KMS-11 (cell line): ENCODE measurements around the gene XPA.

Experiments used
- H2AFZ ChIP-seq: fragments of 200-600 bp; sonication (generic); 2 replicates; pipeline ENCODE4 v1.6.1; 2016; ENCODE audit warnings: antibody characterized with exemption, mixed run types, low read depth
- H3K27ac ChIP-seq: fragments of 200-600 bp; sonication (generic); 2 replicates; pipeline ENCODE4 v1.6.1; 2016; ENCODE audit warnings: mild to moderate bottlenecking, mixed run types
- H3K27me3 ChIP-seq: fragments of 200-600 bp; sonication (generic); 2 replicates; pipeline ENCODE4 v1.6.1; 2017; ENCODE audit warnings: mild to moderate bottlenecking, low read depth, mixed run types, moderate library complexity; ENCODE audit not compliant: insufficient read depth
- H3K36me3 ChIP-seq: fragments of 200-600 bp; sonication (generic); 2 replicates; pipeline ENCODE4 v1.6.1; 2017; ENCODE audit warnings: mild to moderate bottlenecking, mixed run types; ENCODE audit not compliant: insufficient read depth
- H3K4me1 ChIP-seq: fragments of 200-600 bp; sonication (generic); 2 replicates; pipeline ENCODE4 v1.6.1; 2016; ENCODE audit warnings: mild to moderate bottlenecking, low read depth, mixed run types; ENCODE audit not compliant: poor library complexity, severe bottlenecking
- H3K4me2 ChIP-seq: fragments of 200-600 bp; sonication (generic); 2 replicates; pipeline ENCODE4 v1.7.0; 2016; ENCODE audit warnings: mild to moderate bottlenecking, mixed run types
- H3K4me3 ChIP-seq: fragments of 200-600 bp; sonication (generic); IDR thresholded peaks from 2 replicates; pipeline ENCODE4 v1.6.1; 2017; ENCODE audit warnings: low read depth, low read length, mixed read lengths; ENCODE audit not compliant: insufficient read depth
- H3K79me2 ChIP-seq: fragments of 200-600 bp; sonication (generic); 2 replicates; pipeline ENCODE4 v1.6.1; 2016; ENCODE audit warnings: low read depth, mixed run types; ENCODE audit not compliant: insufficient read depth
- H3K9ac ChIP-seq: fragments of 200-600 bp; sonication (generic); 2 replicates; pipeline ENCODE4 v1.6.1; 2016; ENCODE audit warnings: mild to moderate bottlenecking, mixed run types
- H4K20me1 ChIP-seq: fragments of 200-600 bp; sonication (generic); 2 replicates; pipeline ENCODE4 v1.6.1; 2016; ENCODE audit warnings: mild to moderate bottlenecking, mixed run types; ENCODE audit not compliant: insufficient read depth
- TF ChIP-seq, protein P1 (sequence below): fragments of 200-600 bp; sonication (generic); conservative IDR thresholded peaks from 2 replicates; pipeline ENCODE4 v1.6.1; 2017; ENCODE audit warnings: low read depth, mild to moderate bottlenecking, antibody characterized with exemption, low read length, moderate library complexity, mixed read lengths

The XPA gene

DNA sequence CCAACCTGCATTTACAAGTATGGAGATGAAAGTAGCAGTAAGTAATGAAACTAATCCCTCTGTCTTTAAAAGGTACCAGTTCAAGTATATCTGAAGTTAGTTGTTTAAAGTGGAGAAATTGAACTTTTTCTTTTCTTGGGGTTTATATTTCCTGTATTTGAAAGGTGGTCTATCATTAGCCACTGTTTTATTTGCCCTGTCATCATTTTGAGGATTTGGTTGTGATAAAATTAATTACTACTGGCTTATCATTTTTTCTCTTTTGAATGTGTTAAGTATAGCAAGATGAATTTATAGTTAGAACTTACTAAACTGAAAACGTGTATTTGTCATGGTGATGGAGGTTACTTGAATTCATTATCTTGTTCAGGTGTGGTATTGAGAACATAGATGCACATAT, 38.4 kb downstream of the XPA start:
- no peaks in the 10 kb centered on the region for H3K27me3 ChIP-seq
- H3K79me2 ChIP-seq: no peaks in the 10 kb centered on the region
- H3K4me3 ChIP-seq: no peak overlapping the region
- no peak overlapping the region for H3K9ac ChIP-seq
- H3K4me2 ChIP-seq: no peak overlapping the region
- 0 out of 2 replicates have a peak, but pooled peaks cover 2% of the 10 kb centered on the region for H4K20me1 ChIP-seq
- H3K4me1 ChIP-seq: no peaks in the 10 kb centered on the region
- H2AFZ ChIP-seq: no peak overlapping the region
- H3K27ac ChIP-seq: no peak overlapping the region
- no peaks in the 10 kb centered on the region; the same call in 1 of the 2 replicates for H3K36me3 ChIP-seq
- TF ChIP-seq, protein P1, sequence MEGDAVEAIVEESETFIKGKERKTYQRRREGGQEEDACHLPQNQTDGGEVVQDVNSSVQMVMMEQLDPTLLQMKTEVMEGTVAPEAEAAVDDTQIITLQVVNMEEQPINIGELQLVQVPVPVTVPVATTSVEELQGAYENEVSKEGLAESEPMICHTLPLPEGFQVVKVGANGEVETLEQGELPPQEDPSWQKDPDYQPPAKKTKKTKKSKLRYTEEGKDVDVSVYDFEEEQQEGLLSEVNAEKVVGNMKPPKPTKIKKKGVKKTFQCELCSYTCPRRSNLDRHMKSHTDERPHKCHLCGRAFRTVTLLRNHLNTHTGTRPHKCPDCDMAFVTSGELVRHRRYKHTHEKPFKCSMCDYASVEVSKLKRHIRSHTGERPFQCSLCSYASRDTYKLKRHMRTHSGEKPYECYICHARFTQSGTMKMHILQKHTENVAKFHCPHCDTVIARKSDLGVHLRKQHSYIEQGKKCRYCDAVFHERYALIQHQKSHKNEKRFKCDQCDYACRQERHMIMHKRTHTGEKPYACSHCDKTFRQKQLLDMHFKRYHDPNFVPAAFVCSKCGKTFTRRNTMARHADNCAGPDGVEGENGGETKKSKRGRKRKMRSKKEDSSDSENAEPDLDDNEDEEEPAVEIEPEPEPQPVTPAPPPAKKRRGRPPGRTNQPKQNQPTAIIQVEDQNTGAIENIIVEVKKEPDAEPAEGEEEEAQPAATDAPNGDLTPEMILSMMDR: no peak

DNA sequence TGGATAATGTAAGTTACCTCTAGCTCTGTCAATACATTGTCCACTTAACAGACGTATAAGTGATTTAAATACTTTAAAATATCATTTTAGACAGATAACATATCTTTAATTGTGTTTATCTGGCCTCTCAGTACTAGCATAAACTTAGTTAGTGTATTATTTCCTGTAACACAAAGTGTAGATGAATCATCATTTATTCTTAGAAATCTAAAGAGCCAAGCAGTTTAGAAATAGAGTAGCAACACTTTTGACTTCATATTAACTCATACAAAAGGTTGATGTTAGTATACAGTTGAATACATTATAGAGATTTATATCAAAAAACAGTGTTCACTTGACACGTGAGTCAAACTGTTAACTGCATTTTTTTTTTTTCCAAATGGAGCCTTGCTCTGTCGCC, 45.5 kb downstream of the XPA start:
- no peak overlapping the region for H3K27ac ChIP-seq
- no peaks in the 10 kb centered on the region for H3K4me1 ChIP-seq
- no peak overlapping the region for H2AFZ ChIP-seq
- 0 out of 2 replicates have a peak, but pooled peaks cover 2% of the 10 kb centered on the region for H4K20me1 ChIP-seq
- H3K4me3 ChIP-seq: no peak overlapping the region
- no peak overlapping the region for H3K4me2 ChIP-seq
- TF ChIP-seq, protein P1: no peak
- H3K27me3 ChIP-seq: no peaks in the 10 kb centered on the region
- peaks cover 8% of the 10 kb centered on the region; the same call in 1 of the 2 replicates for H3K36me3 ChIP-seq
- no peaks in the 10 kb centered on the region for H3K79me2 ChIP-seq
- H3K9ac ChIP-seq: no peak overlapping the region

DNA sequence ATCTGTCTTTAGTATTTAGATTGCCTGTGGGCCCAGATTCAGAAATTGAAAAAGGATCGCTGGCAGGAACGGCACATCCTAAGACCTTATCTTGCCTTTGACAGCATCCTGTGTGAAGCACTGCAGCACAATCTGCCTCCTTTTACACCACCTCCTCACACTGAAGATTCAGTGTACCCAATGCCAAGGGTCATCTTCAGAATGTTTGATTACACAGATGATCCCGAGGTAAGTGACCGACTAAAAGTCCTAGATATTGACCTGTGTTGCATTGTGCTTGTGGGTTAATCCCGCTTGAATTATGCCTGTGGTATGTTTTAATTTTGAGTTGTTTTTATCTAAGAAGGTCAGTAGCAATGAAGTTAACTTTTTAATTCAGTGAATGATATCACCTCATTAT, 49.1 kb downstream of the XPA start:
- no peaks in the 10 kb centered on the region for H4K20me1 ChIP-seq
- no peak overlapping the region for H3K4me2 ChIP-seq
- H3K4me1 ChIP-seq: no peaks in the 10 kb centered on the region
- no peaks in the 10 kb centered on the region for H3K27me3 ChIP-seq
- no peak overlapping the region for H3K4me3 ChIP-seq
- 0 out of 2 replicates have a peak, but pooled peaks cover 8% of the 10 kb centered on the region for H3K36me3 ChIP-seq
- H3K9ac ChIP-seq: no peak overlapping the region
- no peaks in the 10 kb centered on the region for H3K79me2 ChIP-seq
- H3K27ac ChIP-seq: no peak overlapping the region
- TF ChIP-seq, protein P1: no peak
- H2AFZ ChIP-seq: no peak overlapping the region

DNA sequence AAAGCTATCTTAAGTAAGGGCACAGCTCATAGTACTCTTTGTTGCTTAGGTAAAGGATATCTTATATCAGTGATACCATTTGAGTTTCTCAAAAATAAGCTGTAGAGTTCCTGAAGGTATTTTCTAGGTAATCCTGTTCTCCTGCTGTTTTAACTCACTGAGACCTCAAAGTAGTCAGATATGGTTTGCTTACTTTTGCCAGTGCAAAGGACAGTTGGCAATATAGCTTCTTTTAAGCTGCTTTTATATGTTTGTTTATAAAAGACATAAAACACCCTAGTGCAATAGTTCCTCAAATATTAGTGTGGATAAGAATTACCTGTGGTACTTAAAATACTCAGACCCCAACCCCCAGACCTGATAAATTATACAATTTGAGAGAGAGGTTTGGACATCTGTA, 51.4 kb downstream of the XPA start:
- no peak overlapping the region for H3K4me3 ChIP-seq
- H4K20me1 ChIP-seq: 0 out of 2 replicates have a peak, but pooled peaks cover under 1% of the 10 kb centered on the region
- no peaks in the 10 kb centered on the region for H3K4me1 ChIP-seq
- TF ChIP-seq, protein P1: no peak
- H3K36me3 ChIP-seq: no peaks in the 10 kb centered on the region; the same call in 1 of the 2 replicates
- H3K4me2 ChIP-seq: no peak overlapping the region
- no peak overlapping the region for H3K9ac ChIP-seq
- H3K27me3 ChIP-seq: no peaks in the 10 kb centered on the region
- no peak overlapping the region for H2AFZ ChIP-seq
- H3K27ac ChIP-seq: no peak overlapping the region
- H3K79me2 ChIP-seq: peaks cover under 1% of the 10 kb centered on the region; the same call in 1 of the 2 replicates
